WERI-Rb-1 (cell line): ENCODE results near the gene TSFM.

Experiments
- DNase-seq: peaks from one replicate; pipeline ENCODE4 v3.0.0-alpha.2; 2020
- H3K27ac ChIP-seq: fragments of 250-450 bp; sonication (Bioruptor Pico); 2 replicates; pipeline ENCODE4 v1.5.1; 2020; ENCODE audit warnings: mild to moderate bottlenecking, moderate library complexity
- H3K27me3 ChIP-seq: fragments of 250-450 bp; sonication (Bioruptor Pico); 2 replicates; pipeline ENCODE4 v1.5.1; 2021; ENCODE audit warnings: mild to moderate bottlenecking, low read depth, moderate library complexity; ENCODE audit not compliant: insufficient read depth, severe bottlenecking
- H3K36me3 ChIP-seq: fragments of 250-450 bp; sonication (Bioruptor Pico); 2 replicates; pipeline ENCODE4 v1.5.1; 2020; ENCODE audit warnings: mild to moderate bottlenecking, moderate library complexity
- H3K4me3 ChIP-seq: 2 replicates; pipeline ENCODE4 v1.5.1; 2011; ENCODE audit warnings: low read depth, mild to moderate bottlenecking, control low read depth, low read length
- H3K9me3 ChIP-seq: fragments of 250-450 bp; sonication (Bioruptor Pico); 2 replicates; pipeline ENCODE4 v1.5.1; 2021; ENCODE audit warnings: mild to moderate bottlenecking, moderate library complexity; ENCODE audit not compliant: severe bottlenecking
- TF ChIP-seq, protein P1 (sequence below): IDR thresholded peaks from 2 replicates; pipeline ENCODE4 v1.5.1; 2011; ENCODE audit warnings: low read depth, mild to moderate bottlenecking, control low read depth, inconsistent platforms, low read length

Gene TSFM

DNA sequence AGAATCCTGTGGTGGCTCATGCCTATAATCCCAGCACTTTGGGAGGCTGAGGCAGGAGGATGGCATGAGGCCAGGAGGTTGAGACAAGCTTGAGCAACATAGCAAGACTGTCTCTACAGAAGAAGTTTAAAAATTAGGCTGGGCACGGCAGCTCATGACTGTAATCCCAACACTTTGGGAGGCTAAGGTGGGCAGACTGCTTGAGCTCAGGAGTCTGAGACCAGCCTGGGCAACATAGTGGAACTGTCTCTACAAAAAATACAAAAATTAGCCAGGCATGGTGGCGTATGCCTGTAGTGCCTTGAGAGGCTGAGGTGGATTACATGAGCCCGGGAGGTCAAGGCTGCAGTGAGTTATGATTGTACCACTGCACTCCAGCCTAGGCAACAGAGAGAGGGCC lies 14.7 kb upstream of the TSFM start:
- Histone ChIP-seq H3K27ac (peak overlapping the region; percentile 93), H3K9me3 (no peaks in the 10 kb centered on the region), H3K27me3 (no peaks in the 10 kb centered on the region), H3K4me3 (no peak overlapping the region; the same call in 1 of the 2 replicates), H3K36me3 (peaks cover 66% of the 10 kb centered on the region)
- TF ChIP-seq, protein P1, sequence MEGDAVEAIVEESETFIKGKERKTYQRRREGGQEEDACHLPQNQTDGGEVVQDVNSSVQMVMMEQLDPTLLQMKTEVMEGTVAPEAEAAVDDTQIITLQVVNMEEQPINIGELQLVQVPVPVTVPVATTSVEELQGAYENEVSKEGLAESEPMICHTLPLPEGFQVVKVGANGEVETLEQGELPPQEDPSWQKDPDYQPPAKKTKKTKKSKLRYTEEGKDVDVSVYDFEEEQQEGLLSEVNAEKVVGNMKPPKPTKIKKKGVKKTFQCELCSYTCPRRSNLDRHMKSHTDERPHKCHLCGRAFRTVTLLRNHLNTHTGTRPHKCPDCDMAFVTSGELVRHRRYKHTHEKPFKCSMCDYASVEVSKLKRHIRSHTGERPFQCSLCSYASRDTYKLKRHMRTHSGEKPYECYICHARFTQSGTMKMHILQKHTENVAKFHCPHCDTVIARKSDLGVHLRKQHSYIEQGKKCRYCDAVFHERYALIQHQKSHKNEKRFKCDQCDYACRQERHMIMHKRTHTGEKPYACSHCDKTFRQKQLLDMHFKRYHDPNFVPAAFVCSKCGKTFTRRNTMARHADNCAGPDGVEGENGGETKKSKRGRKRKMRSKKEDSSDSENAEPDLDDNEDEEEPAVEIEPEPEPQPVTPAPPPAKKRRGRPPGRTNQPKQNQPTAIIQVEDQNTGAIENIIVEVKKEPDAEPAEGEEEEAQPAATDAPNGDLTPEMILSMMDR = no peak
- DNase-seq = no peak

DNA sequence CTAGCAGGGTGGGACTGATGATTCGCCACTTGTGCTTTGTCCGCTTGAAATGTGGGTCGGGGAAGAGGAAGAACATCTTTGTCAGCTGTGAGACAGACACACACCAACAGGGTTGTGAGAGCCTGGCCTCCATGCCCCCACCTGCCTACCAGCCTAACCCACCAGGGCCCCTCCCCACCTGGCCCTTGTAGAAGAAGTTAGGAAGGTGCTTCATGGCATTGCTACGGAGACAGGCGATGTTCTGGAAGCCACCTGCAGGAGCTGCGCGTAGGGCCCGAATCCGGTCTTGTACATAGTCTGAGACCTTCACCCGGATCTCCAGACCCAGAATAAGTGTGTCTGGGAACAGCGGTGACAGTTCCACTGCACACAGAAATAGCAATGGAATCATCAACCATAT lies 13.0 kb upstream of the TSFM start:
- H3K9me3 ChIP-seq = no peaks in the 10 kb centered on the region
- no peak overlapping the region for H3K27ac ChIP-seq
- H3K27me3 ChIP-seq = no peaks in the 10 kb centered on the region
- no peak overlapping the region for H3K4me3 ChIP-seq
- H3K36me3 ChIP-seq = peaks cover 48% of the 10 kb centered on the region
- TF ChIP-seq, protein P1 = no peak
- no peak for DNase-seq

DNA sequence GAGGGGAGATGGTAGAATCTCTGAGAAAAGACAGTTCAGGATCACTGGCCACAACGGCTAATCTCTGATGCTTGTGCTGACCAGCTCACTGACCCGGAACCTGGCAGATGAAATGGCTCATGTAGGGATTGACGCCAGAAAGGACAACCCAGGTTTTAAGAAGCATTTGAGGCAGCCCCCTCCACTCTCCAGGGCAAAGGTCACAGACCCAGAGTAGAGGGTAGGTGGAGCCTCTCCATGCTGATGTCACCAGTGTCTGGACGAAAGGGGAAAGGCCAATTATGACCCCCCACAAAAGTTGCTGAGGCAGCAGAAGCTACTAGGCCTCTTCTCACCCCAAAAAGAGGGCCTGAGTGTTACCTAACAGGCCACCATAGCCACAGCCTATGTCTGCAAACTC lies 11.9 kb upstream of the TSFM start:
- Histone ChIP-seq H3K36me3 (peaks cover 39% of the 10 kb centered on the region), H3K9me3 (no peaks in the 10 kb centered on the region), H3K27ac (peak overlapping the region; percentile 97), H3K27me3 (no peaks in the 10 kb centered on the region), H3K4me3 (no peak overlapping the region; the same call in 1 of the 2 replicates)
- TF ChIP-seq, protein P1 = no peak
- DNase-seq = peak; percentile 52

DNA sequence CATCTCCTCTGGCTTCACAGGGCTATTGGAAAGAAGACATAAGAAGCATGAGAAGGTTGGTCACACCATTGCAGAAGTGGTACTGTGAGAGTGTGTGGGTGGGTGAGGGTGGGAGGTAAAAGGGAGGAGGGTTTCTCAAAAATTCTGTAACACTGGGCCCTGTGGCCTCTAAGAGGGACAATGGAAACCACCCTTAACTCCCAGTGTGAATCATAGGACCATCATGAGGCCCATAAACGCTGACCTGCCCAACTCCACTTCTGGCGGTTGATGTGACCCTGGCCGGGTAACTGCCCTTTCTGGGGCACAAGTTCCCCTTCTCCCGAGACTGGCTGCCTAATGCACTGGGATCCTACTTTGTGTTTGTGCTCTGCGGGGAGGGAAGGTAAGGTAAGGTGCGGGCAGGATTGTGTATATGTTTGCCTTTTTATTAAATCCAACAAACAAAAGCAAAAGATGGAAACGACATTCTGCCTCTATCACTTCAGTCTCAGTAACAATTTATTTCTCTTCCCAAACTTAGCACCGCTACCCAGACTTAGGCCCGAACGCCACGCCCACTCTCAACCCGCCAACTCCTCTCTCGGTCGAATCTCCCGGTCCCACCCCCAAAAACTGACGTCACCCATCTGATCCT lies 11.2 kb upstream of the TSFM start:
- H3K4me3 ChIP-seq = peak overlapping the region; percentile 93
- H3K27me3 ChIP-seq = no peaks in the 10 kb centered on the region
- no peaks in the 10 kb centered on the region for H3K9me3 ChIP-seq
- TF ChIP-seq, protein P1 = no peak
- H3K36me3 ChIP-seq = peaks cover 38% of the 10 kb centered on the region
- peak; percentile 94 for DNase-seq
- peak overlapping the region; percentile 97 for H3K27ac ChIP-seq

DNA sequence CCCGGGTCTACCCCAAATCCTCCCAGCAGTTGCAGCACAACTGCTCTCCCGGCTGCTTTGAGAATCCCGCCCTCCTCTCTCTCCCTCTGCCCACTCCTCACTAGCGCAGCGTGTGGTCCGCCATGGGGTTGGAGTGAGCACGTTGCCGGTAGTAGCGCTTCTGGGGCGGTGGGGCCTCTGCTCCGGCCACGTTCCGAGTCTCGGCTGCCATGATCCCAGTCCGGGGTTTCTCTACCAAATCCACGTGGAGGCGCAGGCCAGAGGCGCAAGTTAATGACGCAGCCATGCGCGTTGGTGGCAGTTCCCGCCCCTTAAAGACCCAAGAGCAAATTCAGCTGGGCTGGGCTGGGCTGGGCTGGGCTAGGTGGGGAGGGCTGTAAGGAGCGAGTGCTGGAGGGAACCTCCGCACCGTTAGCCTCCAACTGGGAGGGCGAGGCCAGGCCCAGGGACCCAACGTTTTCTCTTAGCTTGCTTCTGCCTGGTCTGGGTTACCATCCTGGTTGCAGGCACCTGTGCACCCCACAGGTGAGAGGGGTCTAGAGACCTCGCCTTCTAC lies 10.6 kb upstream of the TSFM start, which contains the start of gene METTL1:
METTL1 (minus strand) TSS at position 233 of the 556 bp plus-strand sequence; CDS start at position 211, 22 bp downstream.
- Histone ChIP-seq H3K27me3 (no peaks in the 10 kb centered on the region), H3K27ac (peak within 1 kb of the TSS; percentile 97), H3K9me3 (no peaks in the 10 kb centered on the region), H3K36me3 (peaks cover 38% of the 10 kb centered on the region), H3K4me3 (peak within 1 kb of the TSS; percentile 93)
- TF ChIP-seq, protein P1 = no peak
- DNase-seq = peak; percentile 97
